GM13977 (cell line): Measurements from ENCODE around the gene HEG1.
"Not testable (repeated sequence)": the region's sequence is repeated elsewhere in the genome, so short reads cannot be mapped to it uniquely, and the experiment has no call there.

ENCODE experiments used
- DNase-seq: peaks from one replicate; pipeline ENCODE4 v3.0.0; 2012; ENCODE audit warnings: low spot score
- in situ Hi-C: fragments of 300-500 bp; cut with MboI; formaldehyde crosslinking; loops from one replicate; pipeline ENCODE4 v1.12.0; 2022; ENCODE audit warnings: low sequenced_read_pairs, low pct_unique_long_range_greater_than_20kb, mixed read lengths, inconsistent platforms; ENCODE audit not compliant: unreplicated experiment
- TF ChIP-seq, protein P1 (sequence below): IDR thresholded peaks from 2 replicates; pipeline ENCODE4 v1.5.1; 2012; ENCODE audit warnings: mild to moderate bottlenecking, control low read depth; ENCODE audit not compliant: insufficient read depth; ENCODE audit errors: extremely low read depth, missing control alignments

HEG1 gene

DNA sequence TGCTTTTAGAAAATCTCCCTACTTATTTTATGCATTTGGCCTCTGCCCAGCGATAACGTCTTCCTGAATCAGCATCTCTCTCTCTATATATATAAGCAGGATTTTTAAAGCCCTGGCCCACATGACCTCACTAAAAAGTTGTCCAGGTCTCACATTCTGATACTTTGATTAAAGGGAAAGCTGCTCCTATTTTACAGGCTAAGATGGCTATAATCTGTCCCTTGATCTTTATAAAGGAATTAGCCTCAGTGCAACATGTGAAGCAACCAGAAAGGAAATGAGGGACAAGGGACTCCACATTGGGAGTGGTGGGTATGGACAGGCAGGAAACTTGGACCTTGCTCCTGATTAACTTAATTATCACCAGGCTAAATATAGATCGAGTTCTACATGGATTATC, 95.7 kb downstream of the HEG1 start:
- TF ChIP-seq, protein P1, sequence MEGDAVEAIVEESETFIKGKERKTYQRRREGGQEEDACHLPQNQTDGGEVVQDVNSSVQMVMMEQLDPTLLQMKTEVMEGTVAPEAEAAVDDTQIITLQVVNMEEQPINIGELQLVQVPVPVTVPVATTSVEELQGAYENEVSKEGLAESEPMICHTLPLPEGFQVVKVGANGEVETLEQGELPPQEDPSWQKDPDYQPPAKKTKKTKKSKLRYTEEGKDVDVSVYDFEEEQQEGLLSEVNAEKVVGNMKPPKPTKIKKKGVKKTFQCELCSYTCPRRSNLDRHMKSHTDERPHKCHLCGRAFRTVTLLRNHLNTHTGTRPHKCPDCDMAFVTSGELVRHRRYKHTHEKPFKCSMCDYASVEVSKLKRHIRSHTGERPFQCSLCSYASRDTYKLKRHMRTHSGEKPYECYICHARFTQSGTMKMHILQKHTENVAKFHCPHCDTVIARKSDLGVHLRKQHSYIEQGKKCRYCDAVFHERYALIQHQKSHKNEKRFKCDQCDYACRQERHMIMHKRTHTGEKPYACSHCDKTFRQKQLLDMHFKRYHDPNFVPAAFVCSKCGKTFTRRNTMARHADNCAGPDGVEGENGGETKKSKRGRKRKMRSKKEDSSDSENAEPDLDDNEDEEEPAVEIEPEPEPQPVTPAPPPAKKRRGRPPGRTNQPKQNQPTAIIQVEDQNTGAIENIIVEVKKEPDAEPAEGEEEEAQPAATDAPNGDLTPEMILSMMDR = no peak
- no peak for DNase-seq
- in situ Hi-C loops = no loop called here

DNA sequence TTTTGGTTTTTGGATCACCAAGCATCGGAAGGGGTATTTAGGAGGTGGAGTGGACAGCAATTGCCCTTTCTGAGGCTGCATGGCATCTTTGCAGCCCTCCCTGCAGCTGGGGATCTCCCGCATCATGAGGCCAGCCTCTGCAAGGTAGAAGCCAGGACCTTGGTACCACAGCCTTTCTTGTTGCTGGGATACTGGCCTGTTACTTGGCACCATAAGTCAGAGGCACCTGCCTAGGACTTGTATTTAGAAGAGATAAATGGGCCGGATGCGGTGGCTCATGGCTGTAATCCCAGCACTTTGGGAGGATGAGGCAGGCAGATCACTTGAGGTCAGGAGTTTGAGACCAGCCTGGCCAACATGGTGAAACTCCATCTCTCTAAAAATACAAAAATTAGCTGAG, 97.8 kb downstream of the HEG1 start:
- in situ Hi-C loops, DNase-seq: not testable (repeated sequence)

DNA sequence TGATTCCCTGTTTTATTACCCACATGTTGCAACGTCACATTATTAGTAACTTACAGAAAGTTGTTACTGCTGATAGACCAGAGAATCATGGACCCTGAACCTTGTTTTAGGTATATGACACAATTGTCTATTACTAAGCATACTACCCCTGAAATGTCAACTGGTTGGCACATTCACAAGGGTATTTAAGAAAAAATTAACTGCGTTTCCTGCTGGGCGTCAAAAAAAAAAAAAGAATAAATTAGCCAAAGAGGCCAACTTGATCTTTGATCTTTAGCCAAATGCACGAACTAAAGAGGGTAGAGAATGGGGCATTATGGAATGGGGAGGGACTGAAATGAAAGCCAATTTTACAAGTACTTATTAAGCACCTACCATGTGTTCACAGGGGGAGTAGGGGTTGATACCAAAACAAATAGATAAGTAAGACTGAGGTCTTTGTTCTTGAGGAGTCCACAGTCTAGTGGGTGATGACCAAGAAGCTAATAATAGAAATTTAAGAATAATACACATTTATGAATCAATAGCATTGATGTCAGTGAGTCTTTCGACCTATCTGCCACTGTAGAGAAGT, 103.4 kb downstream of the HEG1 start:
- TF ChIP-seq, protein P1 = no peak
- in situ Hi-C loops = no loop called here
- no peak for DNase-seq

DNA sequence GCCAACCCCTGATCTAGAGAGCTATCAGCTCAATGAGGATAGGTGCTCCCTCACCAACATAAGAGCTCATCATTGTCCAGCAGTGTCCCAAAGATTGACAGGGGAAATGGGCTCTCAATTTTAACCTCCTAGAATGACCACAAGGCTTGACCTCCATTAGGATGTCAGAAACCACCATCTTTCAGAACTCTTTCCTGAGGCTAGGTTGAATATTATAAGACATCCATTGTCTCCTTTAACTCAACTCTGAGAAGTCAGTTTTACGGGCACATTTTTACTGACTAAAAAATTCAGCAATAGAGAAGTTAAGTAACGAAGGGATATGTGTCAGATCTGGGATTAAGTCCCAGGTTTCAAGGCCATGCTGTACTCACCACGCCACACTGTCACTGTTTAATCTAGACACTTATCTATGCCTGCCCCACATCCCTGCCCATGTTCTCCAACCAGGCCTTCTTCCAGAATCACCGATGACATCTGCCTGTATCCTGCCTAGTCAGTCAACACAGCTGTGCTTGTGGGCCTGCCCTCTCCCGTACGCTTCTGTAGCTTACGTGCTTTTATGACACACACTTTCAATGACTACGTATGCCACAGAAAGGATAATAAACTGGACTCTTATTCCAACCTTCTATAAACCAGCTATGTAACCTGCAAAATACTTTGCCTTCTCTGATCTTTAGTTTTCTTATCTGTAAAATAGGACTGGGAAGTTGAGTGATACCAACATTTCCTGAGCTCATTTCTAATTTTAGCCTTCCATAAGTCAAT, 104.1 kb downstream of the HEG1 start:
- no peak for DNase-seq
- in situ Hi-C loops = no loop called here
- TF ChIP-seq, protein P1 = no peak

DNA sequence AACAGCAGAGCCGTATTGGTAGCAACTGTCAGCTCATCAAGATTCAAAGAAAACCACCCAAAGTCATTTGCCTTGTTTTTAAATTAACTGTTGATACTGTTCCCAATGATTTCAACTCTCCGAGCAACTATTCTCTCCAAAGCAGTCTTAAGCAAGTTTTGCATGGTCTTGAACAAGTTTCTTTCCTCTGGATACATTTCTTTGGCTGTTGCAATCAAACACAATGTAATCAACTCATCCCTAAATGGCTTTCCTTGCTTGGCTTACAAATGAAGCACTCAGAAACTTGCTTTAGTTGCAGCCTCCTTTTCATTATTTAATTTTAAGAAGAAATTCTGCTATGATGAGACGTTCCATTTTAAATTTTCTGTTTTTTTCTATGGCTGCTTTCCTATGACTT, 105.8 kb downstream of the HEG1 start:
- DNase-seq = no peak
- TF ChIP-seq, protein P1 = no peak
- in situ Hi-C loops = no loop called here

DNA sequence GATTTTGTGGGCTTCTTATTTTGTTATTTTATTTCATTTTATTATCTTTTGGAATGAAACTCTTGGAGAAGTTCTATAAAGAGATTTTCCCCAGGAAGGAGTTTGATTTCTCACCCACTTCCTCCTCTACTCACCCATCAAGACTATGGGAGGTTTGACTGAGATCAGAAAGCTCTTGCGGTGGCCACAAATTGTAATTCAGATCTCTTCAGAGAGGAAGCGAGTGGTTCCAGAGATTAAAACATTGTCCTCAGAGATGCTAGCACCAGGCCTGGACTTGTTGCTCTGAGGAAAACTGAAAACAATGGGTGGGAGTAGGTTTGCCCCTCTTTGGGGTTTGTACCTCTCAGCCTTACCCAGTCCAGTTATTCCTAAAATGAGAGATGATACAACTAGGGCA, 113.2 kb downstream of the HEG1 start:
- in situ Hi-C loops = loop anchor here (25.0 kb wide), 1 partner anchor 495 kb away; no protein-coding TSS in a partner anchor
- TF ChIP-seq, protein P1 = no peak
- DNase-seq = no peak

DNA sequence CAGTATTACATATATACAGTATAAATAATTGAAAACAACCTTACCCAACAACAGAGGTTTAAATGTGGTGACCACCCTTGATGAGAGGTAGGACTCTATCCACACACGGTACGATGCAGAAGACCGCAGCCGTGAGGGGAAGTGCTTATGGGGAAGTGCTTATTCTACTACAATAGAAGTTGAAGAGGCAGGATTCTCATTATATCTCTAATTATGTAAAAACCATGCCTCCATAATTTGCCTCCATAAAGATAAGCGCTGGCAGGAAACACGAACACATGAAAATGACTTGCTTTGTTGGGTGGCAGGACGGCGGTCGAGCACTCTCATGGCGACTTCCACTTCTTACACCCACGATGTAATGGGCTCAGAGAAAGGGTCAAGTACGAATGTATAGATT, 114.0 kb downstream of the HEG1 start:
- in situ Hi-C loops = loop anchor here (25.0 kb wide), 1 partner anchor 496 kb away; no protein-coding TSS in a partner anchor
- DNase-seq = no peak
- TF ChIP-seq, protein P1 = no peak
